ENCODE measurements around the gene PIP4K2A. TPM values are rescaled to one million over a fixed set of nuclear protein-coding genes. Genes with fewer than 3 reads are reported as not detected.
A peak's percentile ranks its signal among the peaks of the same experiment; 100 is the strongest.

The PIP4K2A gene
- total RNA-seq, 1 donor from 2014 or later: 67.6 TPM

DNA sequence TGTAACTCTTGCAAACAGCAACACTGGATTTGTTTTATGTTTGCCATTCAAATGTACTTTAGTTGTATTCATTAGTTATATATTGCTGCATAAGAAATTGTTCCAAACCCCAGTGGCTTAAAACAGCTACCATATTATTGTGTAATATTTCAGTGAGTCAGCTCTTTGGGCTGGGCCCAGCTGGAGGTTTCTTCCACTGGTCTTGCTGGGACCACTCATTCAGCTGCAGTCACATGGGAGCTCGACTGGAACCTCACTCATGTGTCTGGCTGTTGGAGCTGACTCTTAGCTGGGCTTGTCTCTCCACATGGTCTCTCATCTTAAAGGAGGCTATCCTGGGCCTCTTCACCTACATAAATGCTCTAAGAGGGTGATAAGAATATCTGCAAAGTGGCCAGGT, 23.2 kb upstream of the PIP4K2A start:
- Histone ChIP-seq H3K4me1 (peaks cover 5% of the 10 kb centered on the region), H3K4me3 (no peak overlapping the region), H3K27me3 (ENCODE audit: low read depth) (no peaks in the 10 kb centered on the region), H3K27ac (no peak overlapping the region), H3K36me3 (no peaks in the 10 kb centered on the region), H3K9me3 (no peaks in the 10 kb centered on the region)
- TF ChIP-seq, protein P1, sequence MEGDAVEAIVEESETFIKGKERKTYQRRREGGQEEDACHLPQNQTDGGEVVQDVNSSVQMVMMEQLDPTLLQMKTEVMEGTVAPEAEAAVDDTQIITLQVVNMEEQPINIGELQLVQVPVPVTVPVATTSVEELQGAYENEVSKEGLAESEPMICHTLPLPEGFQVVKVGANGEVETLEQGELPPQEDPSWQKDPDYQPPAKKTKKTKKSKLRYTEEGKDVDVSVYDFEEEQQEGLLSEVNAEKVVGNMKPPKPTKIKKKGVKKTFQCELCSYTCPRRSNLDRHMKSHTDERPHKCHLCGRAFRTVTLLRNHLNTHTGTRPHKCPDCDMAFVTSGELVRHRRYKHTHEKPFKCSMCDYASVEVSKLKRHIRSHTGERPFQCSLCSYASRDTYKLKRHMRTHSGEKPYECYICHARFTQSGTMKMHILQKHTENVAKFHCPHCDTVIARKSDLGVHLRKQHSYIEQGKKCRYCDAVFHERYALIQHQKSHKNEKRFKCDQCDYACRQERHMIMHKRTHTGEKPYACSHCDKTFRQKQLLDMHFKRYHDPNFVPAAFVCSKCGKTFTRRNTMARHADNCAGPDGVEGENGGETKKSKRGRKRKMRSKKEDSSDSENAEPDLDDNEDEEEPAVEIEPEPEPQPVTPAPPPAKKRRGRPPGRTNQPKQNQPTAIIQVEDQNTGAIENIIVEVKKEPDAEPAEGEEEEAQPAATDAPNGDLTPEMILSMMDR (IDR thresholded peaks at IDR 0.05): no peak
- intact Hi-C loops (cut with DNase I): no loop called here
- ATAC-seq: peak in 1 of 2 donors; percentile 40
- no peak for DNase-seq

DNA sequence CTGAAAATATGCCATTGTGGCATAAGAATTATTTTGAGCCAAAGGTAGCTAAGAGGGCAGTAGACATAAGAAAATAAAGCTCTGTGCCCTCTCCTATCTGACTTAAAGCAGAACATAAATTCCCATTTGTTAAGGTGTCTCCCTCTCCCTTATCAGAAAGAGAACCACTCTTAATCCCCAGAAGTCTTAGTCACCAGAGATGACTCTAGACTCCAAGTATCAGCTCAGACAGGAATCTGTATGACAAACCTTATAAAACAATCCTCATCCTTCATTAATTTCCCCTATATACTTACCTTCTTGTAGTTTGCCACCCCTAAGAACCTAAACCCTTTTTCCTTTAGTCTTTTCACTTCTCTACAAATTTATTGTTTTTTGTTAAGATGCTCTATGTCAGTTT, 21.8 kb upstream of the PIP4K2A start:
- DNase-seq (no peak), ATAC-seq (no peak)
- Histone ChIP-seq H3K4me3 (no peak overlapping the region), H3K9me3 (no peaks in the 10 kb centered on the region), H3K4me1 (no peaks in the 10 kb centered on the region), H3K27me3 (ENCODE audit: low read depth) (no peaks in the 10 kb centered on the region), H3K27ac (no peak overlapping the region), H3K36me3 (no peaks in the 10 kb centered on the region)
- TF ChIP-seq, protein P1 (IDR thresholded peaks at IDR 0.05): no peak
- intact Hi-C loops (cut with DNase I): no loop called here

DNA sequence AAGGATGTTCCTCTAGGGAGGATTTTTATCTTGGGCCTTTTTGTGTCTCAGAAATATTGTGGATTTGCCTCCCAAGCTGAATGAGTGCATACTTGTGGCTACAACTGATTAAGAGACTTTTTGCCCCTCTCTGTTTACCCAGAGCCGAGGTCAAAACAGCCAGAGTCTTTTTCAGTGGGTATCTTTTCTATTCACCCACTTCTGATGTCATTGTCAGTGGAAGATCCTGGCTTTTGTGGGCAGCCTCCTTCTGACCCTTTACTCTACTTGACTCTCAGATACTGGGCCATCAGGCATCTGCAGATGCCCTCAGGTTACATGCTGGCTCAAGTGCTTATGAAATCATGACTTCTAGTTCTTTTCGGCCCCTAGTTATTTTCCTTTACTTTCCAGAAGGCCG, 19.6 kb upstream of the PIP4K2A start:
- no peak overlapping the region for H3K27ac ChIP-seq
- intact Hi-C loops (cut with DNase I): no loop called here
- H3K4me1 ChIP-seq: no peaks in the 10 kb centered on the region
- H3K9me3 ChIP-seq: no peaks in the 10 kb centered on the region
- TF ChIP-seq, protein P1 (IDR thresholded peaks at IDR 0.05): no peak
- H3K27me3 ChIP-seq (ENCODE audit: low read depth): no peaks in the 10 kb centered on the region
- ATAC-seq: no peak
- DNase-seq: no peak
- no peaks in the 10 kb centered on the region for H3K36me3 ChIP-seq
- no peak overlapping the region for H3K4me3 ChIP-seq

DNA sequence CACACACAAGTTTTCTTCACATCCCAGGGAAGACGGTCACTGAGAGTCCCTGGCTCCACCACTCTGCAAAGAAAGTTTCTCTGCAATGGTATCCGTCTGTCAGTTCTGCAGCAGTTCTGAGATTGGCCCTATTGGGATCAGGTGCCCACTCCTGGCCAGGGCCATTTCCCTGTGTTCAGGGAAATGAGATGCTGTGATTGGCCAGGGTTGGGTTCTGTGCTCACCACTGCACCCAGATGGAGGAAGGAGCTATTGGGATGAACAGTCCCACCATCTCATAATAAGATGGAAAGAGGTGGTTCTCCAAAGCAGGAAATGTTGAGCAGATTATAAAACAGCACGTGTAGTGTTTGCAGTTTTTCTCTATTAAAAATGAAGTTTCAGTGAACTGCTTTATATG, 13.3 kb upstream of the PIP4K2A start:
- DNase-seq (no peak), ATAC-seq (no peak)
- no peaks in the 10 kb centered on the region for H3K36me3 ChIP-seq
- no peaks in the 10 kb centered on the region for H3K27me3 ChIP-seq (ENCODE audit: low read depth)
- intact Hi-C loops (cut with DNase I): no loop called here
- TF ChIP-seq, protein P1 (IDR thresholded peaks at IDR 0.05): no peak
- no peaks in the 10 kb centered on the region for H3K9me3 ChIP-seq
- H3K4me1 ChIP-seq: no peaks in the 10 kb centered on the region
- H3K27ac ChIP-seq: no peak overlapping the region
- no peak overlapping the region for H3K4me3 ChIP-seq

DNA sequence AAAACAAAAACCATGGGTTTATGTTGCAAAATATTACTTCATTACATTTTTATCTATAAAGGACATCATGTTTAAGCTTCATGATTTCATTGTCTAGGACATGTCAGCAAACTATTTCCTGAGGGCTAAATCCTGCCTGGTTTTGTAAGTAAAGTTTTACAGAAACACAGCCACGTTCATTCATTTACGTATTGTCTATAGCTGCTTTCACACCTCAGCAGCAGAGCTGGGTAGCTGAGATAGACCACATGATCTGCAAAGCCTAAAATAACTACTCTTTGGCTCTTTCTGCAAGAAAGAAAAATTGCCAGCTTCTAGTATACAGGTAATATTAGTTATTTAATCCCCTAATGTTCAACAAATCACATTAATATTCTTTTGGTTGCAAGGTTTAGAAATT, 12.7 kb upstream of the PIP4K2A start:
- Histone ChIP-seq H3K27me3 (ENCODE audit: low read depth) (no peaks in the 10 kb centered on the region), H3K27ac (no peak overlapping the region), H3K9me3 (no peaks in the 10 kb centered on the region), H3K4me3 (no peak overlapping the region), H3K4me1 (no peaks in the 10 kb centered on the region), H3K36me3 (no peaks in the 10 kb centered on the region)
- TF ChIP-seq, protein P1 (IDR thresholded peaks at IDR 0.05): no peak
- ATAC-seq (no peak), DNase-seq (no peak)
- intact Hi-C loops (cut with DNase I): no loop called here

DNA sequence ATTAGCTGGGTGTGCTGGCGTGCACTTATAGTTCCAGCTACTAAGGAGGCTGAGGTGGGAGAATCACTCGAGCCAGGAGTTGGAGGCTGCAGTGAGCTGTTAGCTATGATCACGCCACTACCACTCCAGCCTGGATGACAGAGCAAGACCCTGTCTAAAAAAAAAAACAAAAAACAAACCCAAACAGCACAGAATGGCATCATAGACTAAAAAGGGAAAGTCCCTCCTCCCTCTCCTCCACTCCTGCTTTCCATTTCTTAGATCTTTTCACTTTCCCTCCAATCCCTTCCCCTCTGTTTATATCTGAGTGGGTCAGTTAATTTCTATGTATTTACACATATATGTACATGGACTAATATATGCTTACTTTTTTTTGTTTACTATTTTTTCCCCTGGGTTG, 10.4 kb upstream of the PIP4K2A start:
- intact Hi-C loops (cut with DNase I): no loop called here
- Histone ChIP-seq H3K4me3 (no peak overlapping the region), H3K4me1 (no peaks in the 10 kb centered on the region), H3K27me3 (ENCODE audit: low read depth) (no peaks in the 10 kb centered on the region), H3K9me3 (no peaks in the 10 kb centered on the region), H3K36me3 (no peaks in the 10 kb centered on the region), H3K27ac (no peak overlapping the region)
- TF ChIP-seq, protein P1 (IDR thresholded peaks at IDR 0.05): no peak
- DNase-seq: no peak
- ATAC-seq: no peak

Measured in lower lobe of right lung (tissue), 2 donors.